HepG2 (cell line): ENCODE results near the gene PAIP2. TPM values are rescaled to one million over a fixed set of nuclear protein-coding genes. Genes with fewer than 3 reads are reported as not detected.

ENCODE experiments used
- ATF1 ChIP-seq: IDR thresholded peaks from 2 replicates; pipeline ENCODE4 v1.6.1; 2016; ENCODE audit warnings: mild to moderate bottlenecking, control low read depth
- BHLHE40 ChIP-seq: IDR thresholded peaks from 2 replicates; pipeline ENCODE4 v1.6.1; 2011; ENCODE audit warnings: low read length, improper control_type of control experiment
- CHD2 ChIP-seq: IDR thresholded peaks from 2 replicates; pipeline ENCODE4 v1.6.1; 2011; ENCODE audit warnings: low read depth, low read length, improper control_type of control experiment
- EP300 ChIP-seq, 3 experiments: sonication (generic) in 1 of 3; formaldehyde crosslinking in 1 of 3; IDR thresholded peaks; 2 replicates each; pipeline versions ENCODE4 v1.5.1 to v1.6.1; 2011 to 2020; ENCODE audit warnings: low read depth in 2 of 3, low read length in 2 of 3, borderline replicate concordance in 1 of 3, improper control_type of control experiment in 1 of 3, mild to moderate bottlenecking in 1 of 3, missing genetic modification reagents in 1 of 3, moderate library complexity in 1 of 3
- GZF1 ChIP-seq: sonication (generic); formaldehyde crosslinking; IDR thresholded peaks from 2 replicates; pipeline ENCODE4 v1.5.1; 2020; ENCODE audit warnings: mild to moderate bottlenecking, missing genetic modification reagents
- MTF2 ChIP-seq: sonication (generic); formaldehyde crosslinking; IDR thresholded peaks from 2 replicates; pipeline ENCODE4 v1.5.0; 2020; ENCODE audit warnings: missing genetic modification reagents, borderline replicate concordance
- POLR2AphosphoS5 ChIP-seq: IDR thresholded peaks from 2 replicates; pipeline ENCODE4 v1.6.1; 2012; ENCODE audit warnings: low read depth, low read length
- RAD51 ChIP-seq: fragments of 450-650 bp; IDR thresholded peaks from 2 replicates; pipeline ENCODE4 v1.6.1; 2016; ENCODE audit warnings: borderline replicate concordance
- RBAK ChIP-seq: sonication (generic); formaldehyde crosslinking; IDR thresholded peaks from 2 replicates; pipeline ENCODE4 v1.5.1; 2020; ENCODE audit warnings: mild to moderate bottlenecking, missing genetic modification reagents
- RBFOX2 ChIP-seq: fragments of 200-400 bp; formaldehyde crosslinking; IDR thresholded peaks from 2 replicates; pipeline ENCODE4 v1.6.1; 2017; ENCODE audit warnings: low read depth, mild to moderate bottlenecking, low read length
- RBM22 ChIP-seq: fragments of 200-400 bp; formaldehyde crosslinking; optimal IDR thresholded peaks from 2 replicates; pipeline ENCODE3; 2017; ENCODE audit warnings: mild to moderate bottlenecking, low read length, moderate library complexity
- SKI ChIP-seq: fragments of 450-650 bp; IDR thresholded peaks from one replicate; pipeline ENCODE4 v1.6.1; 2018; ENCODE audit warnings: mild to moderate bottlenecking; ENCODE audit not compliant: partially characterized antibody
- TMF1 ChIP-seq: sonication (generic); formaldehyde crosslinking; IDR thresholded peaks from 2 replicates; pipeline ENCODE4 v1.8.1; 2022; ENCODE audit warnings: low read depth, missing genetic modification reagents
- ZFP36L2 ChIP-seq: sonication (generic); formaldehyde crosslinking; IDR thresholded peaks from 2 replicates; pipeline ENCODE4 v1.4.0; 2020; ENCODE audit warnings: missing genetic modification reagents
- ZNF138 ChIP-seq: sonication (generic); formaldehyde crosslinking; IDR thresholded peaks from 2 replicates; pipeline ENCODE4 v1.5.0; 2020; ENCODE audit warnings: mild to moderate bottlenecking, low read depth, missing genetic modification reagents
- ZNF451 ChIP-seq: sonication (generic); formaldehyde crosslinking; IDR thresholded peaks from 2 replicates; pipeline ENCODE4 v1.5.0; 2020; ENCODE audit warnings: mild to moderate bottlenecking, missing genetic modification reagents
- ZNF629 ChIP-seq: sonication (generic); formaldehyde crosslinking; conservative IDR thresholded peaks from 2 replicates; pipeline ENCODE4 v1.5.0; 2020; ENCODE audit warnings: missing genetic modification reagents
- polyA plus RNA-seq, 8 experiments: library from polyadenylated mRNA; depleted of rRNA in 3 of 8; stranded (reverse) in 7 of 8; unstranded in 1 of 8; fragments of >200 nt; fragmentation: Illumina TruSeq in 4 of 8; extraction: Trizol in 4 of 8; gene quantifications; 2 replicates each; pipeline versions ENCODE4 v1.2.1 to v1.2.3, GENCODE V29; 2011 to 2016; ENCODE audit warnings: low read depth in 4 of 8, missing spikeins in 1 of 8, mixed read lengths in 1 of 8; ENCODE audit not compliant: insufficient read depth in 1 of 8
- total RNA-seq, 5 experiments: library from RNA; depleted of rRNA; stranded (reverse); fragments of >200 nt; fragmentation: Illumina TruSeq; extraction: Trizol; gene quantifications; 2 replicates each; pipeline ENCODE4 v1.2.3, GENCODE V29; 2016; ENCODE audit warnings: low read depth in 1 of 5
- TF ChIP-seq, protein P1 (sequence below): sonication (generic); formaldehyde crosslinking; IDR thresholded peaks from 2 replicates; pipeline ENCODE4 v1.8.0; 2023; ENCODE audit warnings: mild to moderate bottlenecking, missing genetic modification reagents
- TF ChIP-seq, protein P2 (sequence below), 2 experiments: sonication (generic) in 1 of 2; formaldehyde crosslinking in 1 of 2; IDR thresholded peaks; 2 replicates each; pipeline versions ENCODE4 v1.4.0 to v1.6.1; 2018 to 2020; ENCODE audit warnings: missing genetic modification reagents in 2 of 2, borderline replicate concordance in 1 of 2, low read depth in 1 of 2, mild to moderate bottlenecking in 1 of 2, missing biosample characterization in 1 of 2
- TF ChIP-seq, protein P3 (sequence below): IDR thresholded peaks from 2 replicates; pipeline ENCODE4 v1.6.1; 2016; ENCODE audit warnings: low read depth
- TF ChIP-seq, protein P4 (sequence below): sonication (generic); formaldehyde crosslinking; IDR thresholded peaks from 2 replicates; pipeline ENCODE4 v1.5.1; 2020; ENCODE audit warnings: missing genetic modification reagents, mild to moderate bottlenecking, borderline replicate concordance

The PAIP2 gene
- total and polyA plus RNA-seq, 2 of the 13 experiments (the other 11 are each of a cell fraction or from before 2014, with no cell fraction given) = 61.5 to 76.3 TPM

DNA sequence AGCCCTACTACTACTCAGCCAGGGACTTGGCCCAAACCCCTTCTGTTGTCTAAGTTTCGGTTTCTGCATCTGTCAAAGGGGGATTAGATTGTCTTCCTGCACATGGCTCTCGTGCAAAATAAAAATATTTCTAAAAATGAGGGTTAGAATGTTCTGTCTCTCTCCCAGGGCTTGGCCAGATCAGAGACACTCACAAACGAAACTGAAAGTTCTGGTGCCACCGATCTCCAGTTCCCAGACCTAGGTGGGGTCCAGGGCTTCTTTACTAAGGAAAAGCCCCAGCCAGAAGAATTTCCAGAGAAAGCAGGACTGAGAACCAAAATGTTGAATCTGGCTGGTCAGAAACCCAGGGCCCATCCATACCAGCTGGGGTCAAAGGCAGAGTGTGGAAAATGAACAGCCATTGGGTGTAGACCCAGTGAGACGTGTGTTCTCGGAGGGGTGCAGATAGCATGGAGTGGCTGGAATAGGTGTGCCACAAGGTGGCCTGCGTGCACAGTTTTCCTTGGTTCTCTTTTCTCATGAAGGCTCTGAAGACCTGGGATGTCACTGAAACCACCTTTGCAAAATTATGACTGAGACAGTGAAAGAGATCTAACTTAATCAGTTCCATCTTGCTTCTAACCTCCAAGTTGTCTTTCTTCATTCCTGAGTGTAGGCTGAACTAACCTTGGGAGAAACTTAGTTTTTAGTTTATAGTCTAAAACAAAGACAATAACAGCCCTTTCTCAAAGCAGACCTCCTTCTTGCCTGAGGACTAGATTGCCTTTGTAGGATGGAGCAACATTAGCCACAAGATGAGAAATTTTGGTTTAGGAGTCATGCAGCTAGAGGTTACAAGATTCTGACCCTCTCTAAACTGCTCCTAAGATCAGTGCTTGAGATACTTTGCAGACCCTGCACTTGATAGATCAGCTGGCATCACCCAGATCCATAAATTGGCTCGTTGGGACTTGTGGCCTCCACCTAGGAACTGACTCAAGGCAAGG, 43.7 kb downstream of the PAIP2 start (continued):
- TF ChIP-seq, protein P1, sequence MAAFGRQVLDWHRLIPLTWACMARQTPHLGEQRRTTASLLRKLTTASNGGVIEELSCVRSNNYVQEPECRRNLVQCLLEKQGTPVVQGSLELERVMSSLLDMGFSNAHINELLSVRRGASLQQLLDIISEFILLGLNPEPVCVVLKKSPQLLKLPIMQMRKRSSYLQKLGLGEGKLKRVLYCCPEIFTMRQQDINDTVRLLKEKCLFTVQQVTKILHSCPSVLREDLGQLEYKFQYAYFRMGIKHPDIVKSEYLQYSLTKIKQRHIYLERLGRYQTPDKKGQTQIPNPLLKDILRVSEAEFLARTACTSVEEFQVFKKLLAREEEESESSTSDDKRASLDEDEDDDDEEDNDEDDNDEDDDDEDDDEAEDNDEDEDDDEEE (CRISPR knock-in tag) = no peak
- TF ChIP-seq ZFP36L2 (no peak), RBFOX2 (no peak), RBAK (CRISPR knock-in tag) (no peak), ATF1 (CRISPR knock-in tag) (no peak), POLR2AphosphoS5 (peak; percentile 68), ZNF451 (CRISPR knock-in tag) (no peak), TMF1 (no peak), EP300 (IDR thresholded peaks at IDR 0.05; ENCODE audit: low read depth in 2 of 2, low read length in 2 of 2) (no peak), EP300 (CRISPR knock-in tag; IDR thresholded peaks at IDR 0.05; ENCODE audit: borderline replicate concordance) (no peak), SKI (no peak), ZNF138 (CRISPR knock-in tag) (no peak), ZNF629 (no peak), MTF2 (no peak), GZF1 (no peak), RAD51 (no peak), BHLHE40 (no peak), CHD2 (no peak), RBM22 (no peak)
- TF ChIP-seq, protein P2, sequence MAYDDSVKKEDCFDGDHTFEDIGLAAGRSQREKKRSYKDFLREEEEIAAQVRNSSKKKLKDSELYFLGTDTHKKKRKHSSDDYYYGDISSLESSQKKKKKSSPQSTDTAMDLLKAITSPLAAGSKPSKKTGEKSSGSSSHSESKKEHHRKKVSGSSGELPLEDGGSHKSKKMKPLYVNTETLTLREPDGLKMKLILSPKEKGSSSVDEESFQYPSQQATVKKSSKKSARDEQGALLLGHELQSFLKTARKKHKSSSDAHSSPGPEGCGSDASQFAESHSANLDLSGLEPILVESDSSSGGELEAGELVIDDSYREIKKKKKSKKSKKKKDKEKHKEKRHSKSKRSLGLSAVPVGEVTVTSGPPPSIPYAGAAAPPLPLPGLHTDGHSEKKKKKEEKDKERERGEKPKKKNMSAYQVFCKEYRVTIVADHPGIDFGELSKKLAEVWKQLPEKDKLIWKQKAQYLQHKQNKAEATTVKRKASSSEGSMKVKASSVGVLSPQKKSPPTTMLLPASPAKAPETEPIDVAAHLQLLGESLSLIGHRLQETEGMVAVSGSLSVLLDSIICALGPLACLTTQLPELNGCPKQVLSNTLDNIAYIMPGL (CRISPR knock-in tag; IDR thresholded peaks at IDR 0.05; ENCODE audit: borderline replicate concordance in 1 of 2, low read depth in 1 of 2) = peak; percentile 56 to 83; a peak in 3 of 4 replicates
- TF ChIP-seq, protein P3, sequence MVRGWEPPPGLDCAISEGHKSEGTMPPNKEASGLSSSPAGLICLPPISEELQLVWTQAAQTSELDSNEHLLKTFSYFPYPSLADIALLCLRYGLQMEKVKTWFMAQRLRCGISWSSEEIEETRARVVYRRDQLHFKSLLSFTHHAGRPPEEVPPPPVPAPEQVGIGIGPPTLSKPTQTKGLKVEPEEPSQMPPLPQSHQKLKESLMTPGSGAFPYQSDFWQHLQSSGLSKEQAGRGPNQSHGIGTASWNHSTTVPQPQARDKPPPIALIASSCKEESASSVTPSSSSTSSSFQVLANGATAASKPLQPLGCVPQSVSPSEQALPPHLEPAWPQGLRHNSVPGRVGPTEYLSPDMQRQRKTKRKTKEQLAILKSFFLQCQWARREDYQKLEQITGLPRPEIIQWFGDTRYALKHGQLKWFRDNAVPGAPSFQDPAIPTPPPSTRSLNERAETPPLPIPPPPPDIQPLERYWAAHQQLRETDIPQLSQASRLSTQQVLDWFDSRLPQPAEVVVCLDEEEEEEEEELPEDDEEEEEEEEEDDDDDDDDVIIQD (CRISPR knock-in tag) = 0 out of 2 replicates have a peak, but pooled peaks have one; percentile 14
- TF ChIP-seq, protein P4, sequence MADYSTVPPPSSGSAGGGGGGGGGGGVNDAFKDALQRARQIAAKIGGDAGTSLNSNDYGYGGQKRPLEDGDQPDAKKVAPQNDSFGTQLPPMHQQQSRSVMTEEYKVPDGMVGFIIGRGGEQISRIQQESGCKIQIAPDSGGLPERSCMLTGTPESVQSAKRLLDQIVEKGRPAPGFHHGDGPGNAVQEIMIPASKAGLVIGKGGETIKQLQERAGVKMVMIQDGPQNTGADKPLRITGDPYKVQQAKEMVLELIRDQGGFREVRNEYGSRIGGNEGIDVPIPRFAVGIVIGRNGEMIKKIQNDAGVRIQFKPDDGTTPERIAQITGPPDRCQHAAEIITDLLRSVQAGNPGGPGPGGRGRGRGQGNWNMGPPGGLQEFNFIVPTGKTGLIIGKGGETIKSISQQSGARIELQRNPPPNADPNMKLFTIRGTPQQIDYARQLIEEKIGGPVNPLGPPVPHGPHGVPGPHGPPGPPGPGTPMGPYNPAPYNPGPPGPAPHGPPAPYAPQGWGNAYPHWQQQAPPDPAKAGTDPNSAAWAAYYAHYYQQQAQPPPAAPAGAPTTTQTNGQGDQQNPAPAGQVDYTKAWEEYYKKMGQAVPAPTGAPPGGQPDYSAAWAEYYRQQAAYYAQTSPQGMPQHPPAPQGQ (CRISPR knock-in tag) = no peak
